A673 (cell line): ENCODE measurements around the gene F2.

ENCODE experiments used
- CTCF ChIP-seq: fragments of 300-800, 200-600 bp; sonication (generic); conservative IDR thresholded peaks from 2 replicates; pipeline ENCODE4 v1.5.1; 2017; ENCODE audit warnings: low read depth, mild to moderate bottlenecking, antibody characterized with exemption, low read length, moderate library complexity, mixed read lengths
- EZH2 ChIP-seq: fragments of 200-600 bp; sonication (generic); IDR thresholded peaks from 2 replicates; pipeline ENCODE4 v1.6.1; 2017; ENCODE audit warnings: borderline replicate concordance, low read depth, mild to moderate bottlenecking, mixed read lengths, antibody characterized with exemption, low read length; ENCODE audit not compliant: poor library complexity, severe bottlenecking

GRCh38 chr11:46726206-46726862 lies 7.3 kb downstream of the F2 start:
- TF ChIP-seq CTCF (no peak), EZH2 (no peak)
